Astrocyte (in vitro differentiated cells and primary cell): ENCODE data around the gene NMT1.

Experiments used
- CTCF ChIP-seq: IDR thresholded peaks from 2 replicates; pipeline ENCODE4 v1.5.1; 2011; ENCODE audit warnings: low read depth, mild to moderate bottlenecking, inconsistent platforms, low read length, moderate library complexity; ENCODE audit not compliant: insufficient read depth
- EZH2 ChIP-seq: IDR thresholded peaks from 2 replicates; pipeline ENCODE4 v1.6.1; 2012; ENCODE audit warnings: mild to moderate bottlenecking, low read length, inconsistent platforms; ENCODE audit not compliant: insufficient read depth

GRCh38 chr17:45128989-45129388 is 67.9 kb downstream of the NMT1 start:
- TF ChIP-seq CTCF: no peak
- no peak for TF ChIP-seq EZH2
